SK-N-SH treated with all-trans-retinoic acid at 6 μM for 48 hours (cell line): ENCODE results near the gene ATAD5.

ENCODE experiments used
- ATAC-seq: fragments of 200-7000 bp; cut with Tn5 transposase; 3 replicates; pipeline ENCODE4 v1.9.1; 2020; ENCODE audit warnings: mild to moderate bottlenecking, moderate library complexity
- ARNTL ChIP-seq: fragments of 450-650 bp; formaldehyde crosslinking; IDR thresholded peaks from 2 replicates; pipeline ENCODE4 v1.5.0; 2020; ENCODE audit warnings: low read depth, mild to moderate bottlenecking, moderate library complexity, borderline replicate concordance
- CREB5 ChIP-seq: fragments of 250-450 bp; sonication (Bioruptor Pico); IDR thresholded peaks from 2 replicates; pipeline ENCODE4 v1.5.1; 2020; ENCODE audit warnings: low read depth, mild to moderate bottlenecking, moderate library complexity
- CSDC2 ChIP-seq: fragments of 250-450 bp; sonication (Bioruptor Pico); IDR thresholded peaks from 2 replicates; pipeline ENCODE4 v1.5.0; 2020; ENCODE audit warnings: mild to moderate bottlenecking, moderate library complexity
- CSRNP3 ChIP-seq: fragments of 250-450 bp; sonication (Bioruptor Pico); IDR thresholded peaks from 2 replicates; pipeline ENCODE4 v1.5.1; 2021; ENCODE audit warnings: mild to moderate bottlenecking, moderate library complexity
- GLIS3 ChIP-seq: fragments of 250-450 bp; sonication (Bioruptor Pico); IDR thresholded peaks from 2 replicates; pipeline ENCODE4 v1.5.0; 2020; ENCODE audit warnings: mild to moderate bottlenecking, moderate library complexity
- ISL1 ChIP-seq: fragments of 250-450 bp; sonication (Bioruptor Pico); IDR thresholded peaks from 2 replicates; pipeline ENCODE4 v2.1.2; 2022; ENCODE audit warnings: mild to moderate bottlenecking, moderate library complexity
- OSR1 ChIP-seq: fragments of 250-450 bp; sonication (Bioruptor Pico); IDR thresholded peaks from 2 replicates; pipeline ENCODE4 v1.8.0; 2022; ENCODE audit warnings: moderate library complexity, mild to moderate bottlenecking, inconsistent platforms
- PATZ1 ChIP-seq: fragments of 250-450 bp; sonication (Bioruptor Pico); IDR thresholded peaks from 2 replicates; pipeline ENCODE4 v1.8.0; 2020; ENCODE audit warnings: mild to moderate bottlenecking, moderate library complexity, borderline replicate concordance
- POU6F1 ChIP-seq: fragments of 250-450 bp; sonication (Bioruptor Pico); IDR thresholded peaks from 2 replicates; pipeline ENCODE4 v1.8.0; 2021; ENCODE audit warnings: low read depth, mild to moderate bottlenecking, moderate library complexity, borderline replicate concordance
- PPARA ChIP-seq: fragments of 250-450 bp; sonication (Bioruptor Pico); IDR thresholded peaks from 2 replicates; pipeline ENCODE4 v1.5.0; 2020; ENCODE audit warnings: mild to moderate bottlenecking, borderline replicate concordance
- RARB ChIP-seq: fragments of 250-450 bp; sonication (Bioruptor Pico); IDR thresholded peaks from 2 replicates; pipeline ENCODE4 v1.8.0; 2021; ENCODE audit warnings: mild to moderate bottlenecking, moderate library complexity
- SNAI2 ChIP-seq: fragments of 250-450 bp; sonication (Bioruptor Pico); IDR thresholded peaks from 2 replicates; pipeline ENCODE4 v1.5.0; 2020; ENCODE audit warnings: mild to moderate bottlenecking, moderate library complexity
- TCF4 ChIP-seq: fragments of 250-450 bp; sonication (Bioruptor Pico); IDR thresholded peaks from 2 replicates; pipeline ENCODE4 v1.8.0; 2021; ENCODE audit warnings: mild to moderate bottlenecking, moderate library complexity, borderline replicate concordance
- TOX ChIP-seq: fragments of 250-450 bp; sonication (Bioruptor Pico); IDR thresholded peaks from 2 replicates; pipeline ENCODE4 v1.8.0; 2021; ENCODE audit warnings: mild to moderate bottlenecking, moderate library complexity, borderline replicate concordance
- TSHZ2 ChIP-seq: fragments of 250-450 bp; sonication (Bioruptor Pico); IDR thresholded peaks from 2 replicates; pipeline ENCODE4 v1.5.0; 2020; ENCODE audit warnings: mild to moderate bottlenecking, moderate library complexity
- ZC3H10 ChIP-seq: fragments of 250-450 bp; sonication (Bioruptor Pico); IDR thresholded peaks from 2 replicates; pipeline ENCODE4 v1.5.1; 2021; ENCODE audit warnings: mild to moderate bottlenecking, moderate library complexity
- ZFP3 ChIP-seq: fragments of 250-450 bp; sonication (Bioruptor Pico); IDR thresholded peaks from 2 replicates; pipeline ENCODE4 v1.5.0; 2020; ENCODE audit warnings: mild to moderate bottlenecking, moderate library complexity
- ZFP30 ChIP-seq: fragments of 450-650 bp; formaldehyde crosslinking; IDR thresholded peaks from 2 replicates; pipeline ENCODE4 v1.5.0; 2022; ENCODE audit warnings: mild to moderate bottlenecking, moderate library complexity
- ZNF565 ChIP-seq: fragments of 450-650 bp; formaldehyde crosslinking; conservative IDR thresholded peaks from 2 replicates; pipeline ENCODE4 v1.5.0; 2020; ENCODE audit warnings: low read depth, mild to moderate bottlenecking, moderate library complexity
- ZNF70 ChIP-seq: fragments of 450-650 bp; formaldehyde crosslinking; IDR thresholded peaks from 2 replicates; pipeline ENCODE4 v1.5.0; 2020; ENCODE audit warnings: mild to moderate bottlenecking, moderate library complexity
- ZNF8 ChIP-seq: fragments of 450-650 bp; formaldehyde crosslinking; IDR thresholded peaks from 2 replicates; pipeline ENCODE4 v1.5.0; 2020; ENCODE audit warnings: mild to moderate bottlenecking, moderate library complexity

Gene ATAD5

GRCh38 chr17:30790279-30790678 is 41.5 kb upstream of the ATAD5 start:
- TF ChIP-seq POU6F1: no peak
- TF ChIP-seq ZNF565 (CRISPR knock-in tag): no peak
- TF ChIP-seq ZNF70: no peak
- TF ChIP-seq ZC3H10 (CRISPR knock-in tag): no peak
- no peak for TF ChIP-seq SNAI2
- TF ChIP-seq TOX (CRISPR knock-in tag): no peak
- TF ChIP-seq CSRNP3 (CRISPR knock-in tag): no peak
- no peak for ATAC-seq

- no peak for ATAC-seq
- TF ChIP-seq GLIS3 (no peak), TSHZ2 (CRISPR knock-in tag) (no peak), POU6F1 (no peak), ISL1 (CRISPR knock-in tag) (no peak), ZC3H10 (CRISPR knock-in tag) (no peak)
These were observed 38.3 kb upstream of the ATAD5 start for GRCh38 chr17:30793282-30793977.

- TF ChIP-seq ZFP30 (CRISPR knock-in tag) (no peak), OSR1 (CRISPR knock-in tag) (no peak), GLIS3 (no peak), CREB5 (CRISPR knock-in tag) (no peak), POU6F1 (no peak), PATZ1 (CRISPR knock-in tag) (no peak), ZNF8 (CRISPR knock-in tag) (no peak), RARB (CRISPR knock-in tag) (no peak), TCF4 (CRISPR knock-in tag) (no peak), TOX (CRISPR knock-in tag) (no peak), PPARA (no peak), TSHZ2 (CRISPR knock-in tag) (no peak), ARNTL (CRISPR knock-in tag) (no peak), ZFP3 (CRISPR knock-in tag) (no peak), CSDC2 (no peak)
- ATAC-seq: no peak
These were observed 37.4 kb upstream of the ATAD5 start for GRCh38 chr17:30794372-30794771.
